Tibial nerve (tissue), 3 donors: ENCODE data around the gene UBALD2.
"Not testable (repeated sequence)": the region's sequence is repeated elsewhere in the genome, so short reads cannot be mapped to it uniquely, and the experiment has no call there.

Experiments used
- CTCF ChIP-seq, 5 experiments: fragments of 200-600 bp in 3 of 5; fragments of 450-650 bp in 2 of 5; sonication (generic) in 3 of 5; IDR thresholded peaks; one replicate each; pipeline ENCODE4 v1.5.1; 2016 to 2019; ENCODE audit warnings: antibody characterized with exemption in 5 of 5, mild to moderate bottlenecking in 3 of 5, moderate library complexity in 2 of 5
- POLR2A ChIP-seq, 2 donors: fragments of 450-650 bp; IDR thresholded peaks; one replicate each; pipeline ENCODE4 v1.6.1; 2017; ENCODE audit warnings: antibody characterized with exemption in 2 of 2, mild to moderate bottlenecking in 2 of 2, moderate library complexity in 2 of 2

- not testable (repeated sequence) for TF ChIP-seq CTCF, POLR2A (IDR thresholded peaks at IDR 0.05)
Measured at GRCh38 chr17:76305135-76305454, 39.9 kb downstream of the UBALD2 start.
